ENCODE data around the gene TRABD2A.

TRABD2A gene

GRCh38 chr2:84902526-84902925 is 21.6 kb upstream of the TRABD2A start:
- Histone ChIP-seq H3K27me3 (ENCODE audit: insufficient read depth, poor library complexity, severe bottlenecking) (no peaks in the 10 kb centered on the region), H3K4me3 (replicated peaks; ENCODE audit: insufficient read depth, low read length) (no peak overlapping the region), H3K27ac (replicated peaks) (no peak overlapping the region)
- no peak for DNase-seq (ENCODE audit: low read depth in 1 of 2, low spot score in 1 of 2)
- TF ChIP-seq REST (IDR thresholded peaks at IDR 0.05; ENCODE audit: insufficient replicate concordance, low read depth), result no peak
- no peak for TF ChIP-seq GABPA (IDR thresholded peaks at IDR 0.05; ENCODE audit: low read depth)
- TF ChIP-seq CTCF (IDR thresholded peaks at IDR 0.05; ENCODE audit: insufficient read depth, low read length), result no peak
- TF ChIP-seq SPI1 (IDR thresholded peaks at IDR 0.05; ENCODE audit: borderline replicate concordance, low read depth), result no peak

- Histone ChIP-seq H3K27me3 (ENCODE audit: insufficient read depth, poor library complexity, severe bottlenecking) (no peaks in the 10 kb centered on the region), H3K27ac (replicated peaks) (no peak overlapping the region), H3K4me3 (replicated peaks; ENCODE audit: insufficient read depth, low read length) (no peak overlapping the region)
- DNase-seq (ENCODE audit: low read depth in 1 of 2, low spot score in 1 of 2), result no peak
- TF ChIP-seq SPI1 (IDR thresholded peaks at IDR 0.05; ENCODE audit: borderline replicate concordance, low read depth) (no peak), REST (IDR thresholded peaks at IDR 0.05; ENCODE audit: insufficient replicate concordance, low read depth) (no peak), CTCF (IDR thresholded peaks at IDR 0.05; ENCODE audit: insufficient read depth, low read length) (no peak)
Measured at GRCh38 chr2:84901593-84902120, 20.8 kb upstream of the TRABD2A start.

- Histone ChIP-seq H3K27ac (replicated peaks) (no peak overlapping the region), H3K4me3 (replicated peaks; ENCODE audit: insufficient read depth, low read length) (no peak overlapping the region), H3K27me3 (ENCODE audit: insufficient read depth, poor library complexity, severe bottlenecking) (no peaks in the 10 kb centered on the region)
- TF ChIP-seq GABPA (IDR thresholded peaks at IDR 0.05; ENCODE audit: low read depth) (no peak), REST (IDR thresholded peaks at IDR 0.05; ENCODE audit: insufficient replicate concordance, low read depth) (no peak), CTCF (IDR thresholded peaks at IDR 0.05; ENCODE audit: insufficient read depth, low read length) (no peak), POLR2AphosphoS5 (IDR thresholded peaks at IDR 0.05; ENCODE audit: low read depth) (no peak), SPI1 (IDR thresholded peaks at IDR 0.05; ENCODE audit: borderline replicate concordance, low read depth) (no peak)
- no peak for DNase-seq (ENCODE audit: low read depth in 1 of 2, low spot score in 1 of 2)
Measured at GRCh38 chr2:84900971-84901370, 20.1 kb upstream of the TRABD2A start.
